NCI-H2107 treated with DMSO at 0.1 percent for 48 hours (cell line): ENCODE data around the gene DEDD.

Experiments
- DNase-seq: peaks from one replicate; lab custom pipeline; 2025; ENCODE audit not compliant: unreplicated experiment; lab: John Stamatoyannopoulos, UW

DEDD gene

DNA sequence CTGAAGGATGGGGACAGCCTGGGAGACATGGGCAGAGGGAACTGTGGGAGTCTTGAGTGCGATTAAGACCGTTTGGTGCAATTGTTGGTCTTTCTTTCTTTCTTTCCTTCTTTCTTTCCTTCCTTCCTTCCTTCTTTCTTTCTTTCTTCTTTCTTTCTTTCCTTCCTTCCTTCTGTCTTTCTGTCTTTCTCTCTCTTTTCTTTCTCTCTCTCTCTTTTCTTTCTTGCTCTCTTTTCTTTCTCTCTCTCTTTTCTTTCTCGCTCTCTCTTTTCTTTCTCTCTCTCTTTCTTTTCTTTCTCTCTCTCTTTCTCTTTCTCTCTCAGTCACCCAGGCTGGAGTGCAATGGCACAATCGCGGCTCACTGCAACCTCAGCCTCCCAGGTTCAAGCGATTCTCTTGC lies 37.2 kb downstream of the DEDD start:
- no peak for DNase-seq

DNA sequence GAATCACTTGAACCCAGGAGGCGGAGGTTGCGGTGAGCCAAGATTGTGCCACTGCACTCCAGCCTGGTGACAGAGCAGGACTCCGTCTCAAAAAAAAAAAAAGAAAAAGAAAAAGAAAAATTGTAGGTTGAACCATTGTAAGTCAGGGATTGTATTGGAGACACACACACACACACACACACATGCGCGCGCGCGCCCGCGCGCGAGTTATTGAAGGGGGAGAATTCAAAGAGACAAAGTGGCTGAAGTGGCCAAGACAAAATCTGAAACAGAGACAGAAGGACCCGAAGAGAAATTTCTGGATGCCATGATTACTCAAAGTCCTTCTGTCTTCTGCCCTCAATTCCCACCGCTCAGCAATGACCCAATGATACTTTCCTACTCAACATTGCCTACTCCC lies 38.0 kb downstream of the DEDD start:
- no peak for DNase-seq

DNA sequence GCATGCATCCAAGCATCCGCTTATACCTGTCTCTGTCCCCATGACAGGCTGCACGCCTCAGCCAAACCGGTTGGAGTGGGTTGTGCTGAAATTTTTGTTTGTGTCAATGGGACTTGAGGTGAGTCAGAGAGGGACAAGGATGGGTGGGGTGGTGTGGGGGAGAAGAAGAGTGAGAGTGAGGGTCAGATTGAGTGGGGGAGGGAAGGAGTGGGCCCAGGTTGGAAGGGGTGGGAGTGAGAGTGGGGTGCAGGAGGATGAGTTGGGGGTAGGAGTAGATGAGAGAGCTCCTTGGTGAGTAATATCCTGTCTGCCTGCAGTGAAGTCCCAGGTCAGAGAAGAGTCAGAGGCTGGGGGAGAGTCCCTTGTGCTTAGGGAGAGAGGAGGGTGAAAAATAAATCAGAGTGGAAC lies 39.8 kb downstream of the DEDD start:
- no peak for DNase-seq

DNA sequence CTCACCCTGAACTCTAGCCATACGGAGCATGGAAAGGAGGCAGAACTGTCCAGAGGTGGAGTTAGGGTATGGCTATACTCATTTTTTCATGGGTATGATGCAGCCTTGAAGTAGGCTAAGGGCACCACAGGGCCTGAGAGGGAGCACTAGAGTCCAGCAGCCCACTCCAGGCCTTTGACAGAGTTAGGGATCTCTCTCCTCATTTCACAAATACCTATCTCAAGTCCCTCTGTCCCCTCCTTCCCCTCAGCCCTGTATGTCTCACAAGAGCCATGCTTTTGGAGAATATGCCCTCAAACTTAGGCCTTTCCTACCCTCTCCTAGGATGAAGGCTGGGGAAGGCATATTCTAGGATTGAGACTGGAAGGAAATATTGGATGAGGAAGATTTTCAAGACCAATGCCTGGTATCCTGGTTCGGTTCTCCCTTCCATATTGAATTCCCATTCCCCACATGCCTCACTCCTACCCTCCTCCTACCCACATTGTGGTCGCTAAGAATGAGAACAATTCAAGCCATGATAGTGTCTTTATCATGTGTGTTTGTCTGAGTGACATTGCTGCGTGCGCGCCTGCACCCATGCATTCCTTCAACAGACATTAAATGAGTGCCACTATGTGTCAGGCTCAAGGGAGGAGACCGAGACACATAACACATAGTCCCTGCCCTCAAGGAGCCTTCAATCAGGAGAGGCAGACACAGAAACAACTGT lies 40.5 kb downstream of the DEDD start:
- DNase-seq, result no peak

DNA sequence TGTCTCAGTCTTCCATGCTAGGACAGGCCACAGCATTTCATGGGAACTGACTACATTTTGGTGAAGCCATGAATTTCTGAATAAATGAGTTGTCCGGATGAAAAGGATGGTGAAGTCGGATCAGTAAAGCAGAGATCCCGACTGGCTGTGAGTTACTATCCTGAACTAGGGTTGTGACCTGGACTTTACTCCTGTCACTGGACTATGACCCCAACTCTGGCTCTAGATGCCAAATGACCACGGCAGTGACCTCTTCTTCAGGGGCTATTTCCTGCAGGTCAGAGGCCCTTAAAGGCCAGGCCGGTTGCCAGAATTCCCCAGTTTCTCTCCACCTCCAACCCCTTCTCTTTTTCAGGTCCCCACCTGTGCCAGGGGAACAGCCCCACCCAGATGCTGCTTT lies 41.4 kb downstream of the DEDD start:
- no peak for DNase-seq

DNA sequence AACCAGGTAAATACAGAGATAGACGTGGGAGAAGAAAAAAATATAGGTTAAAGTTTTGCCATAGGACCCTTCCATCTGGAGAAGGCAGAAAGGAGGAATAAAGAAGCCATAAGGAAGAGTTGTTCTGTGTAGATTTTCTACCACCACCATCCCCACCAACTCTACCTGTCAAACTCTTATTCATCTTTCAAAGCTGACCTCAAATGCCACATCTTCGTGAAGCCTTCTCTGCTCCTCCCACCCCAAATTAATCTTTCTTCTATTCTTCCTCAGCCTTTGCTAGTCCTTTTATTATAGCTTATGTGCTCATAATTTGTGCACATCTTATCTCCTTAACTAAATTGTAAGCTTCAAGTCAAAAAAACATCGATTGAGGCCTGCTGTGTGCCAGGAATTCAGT lies 41.9 kb downstream of the DEDD start:
- no peak for DNase-seq

DNA sequence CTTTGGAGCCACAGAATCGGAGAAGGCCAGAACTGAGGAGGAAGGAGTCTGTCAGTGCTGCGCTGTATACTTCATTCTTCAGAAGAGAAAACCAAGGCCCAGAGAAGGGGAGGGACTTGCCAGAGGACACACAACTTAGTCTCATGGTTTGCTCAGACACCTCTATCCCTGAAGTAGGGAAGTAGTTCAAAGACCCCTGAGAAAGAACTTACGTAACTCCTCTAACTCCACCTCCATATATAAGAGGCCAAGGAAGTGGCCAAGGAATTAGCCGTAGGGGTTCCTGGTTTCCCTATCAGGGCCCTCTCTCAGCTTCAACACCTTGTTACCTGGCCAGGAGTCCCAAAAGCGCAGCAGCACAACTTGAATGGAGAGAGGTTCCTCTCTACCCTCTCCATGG lies 42.5 kb downstream of the DEDD start:
- DNase-seq, result no peak

DNA sequence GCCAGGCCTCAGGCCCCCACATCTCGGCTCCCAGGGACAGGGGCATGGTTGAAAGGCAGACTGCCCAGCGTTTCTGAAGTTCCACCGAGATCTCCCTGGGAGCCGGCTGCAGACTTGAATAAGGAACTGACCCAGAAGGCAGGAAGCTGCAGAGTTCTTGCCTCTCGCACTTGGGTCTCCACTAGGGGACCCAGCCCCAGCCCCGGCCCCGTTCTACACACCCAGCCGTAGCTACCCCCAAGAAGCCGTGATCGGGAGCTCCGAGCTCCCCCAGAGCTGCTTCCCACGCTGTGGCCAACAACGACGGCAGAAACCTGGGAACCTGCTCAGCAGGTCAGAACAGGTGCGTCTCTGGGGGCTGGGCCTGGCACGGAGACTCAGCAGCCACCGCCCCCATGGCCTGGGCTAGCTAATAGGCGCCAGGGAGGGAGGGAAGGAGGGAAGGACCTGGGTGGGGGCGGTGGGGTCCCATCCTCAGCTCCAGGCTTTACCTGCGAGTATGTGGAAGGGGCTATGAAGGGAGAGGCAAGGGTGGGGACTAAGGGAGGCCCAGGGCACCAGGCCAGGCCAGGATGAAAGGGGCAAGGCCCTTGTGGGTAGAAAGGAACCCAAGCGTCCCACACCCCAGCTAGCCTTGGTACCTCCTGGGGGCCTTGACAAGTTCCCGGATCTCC lies 43.1 kb downstream of the DEDD start, which contains the start of gene NECTIN4:
TSS of gene NECTIN4 (minus strand) at position 308 of the 674 bp plus-strand sequence. CDS start at position 46, 262 bp downstream.
- no peak for DNase-seq

DNA sequence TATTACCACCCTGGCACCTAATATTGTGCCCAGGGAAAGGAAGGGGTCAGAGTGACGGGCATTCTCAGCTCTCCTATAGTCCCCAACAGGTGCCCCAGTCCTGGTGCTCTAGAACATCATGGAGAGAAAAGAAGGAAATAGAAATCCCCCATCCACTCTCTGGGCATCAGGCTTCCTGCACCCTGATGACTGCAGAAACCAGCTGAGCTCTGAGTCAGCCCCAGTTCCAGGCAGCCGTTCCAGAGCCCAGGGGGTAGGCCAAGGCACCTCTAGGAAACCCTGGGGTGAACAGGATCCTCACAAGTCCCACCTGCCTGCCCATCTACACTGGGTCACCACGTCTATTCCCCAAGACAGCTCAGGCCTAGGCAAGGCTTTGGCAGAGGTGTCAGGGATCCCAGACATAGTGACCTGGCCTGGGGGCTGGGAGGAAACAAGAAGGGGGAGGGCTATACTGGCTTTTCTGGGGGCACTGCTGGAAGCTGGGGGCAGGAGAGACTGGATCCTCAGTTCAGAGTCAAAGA lies 43.8 kb downstream of the DEDD start:
- DNase-seq, result no peak

DNA sequence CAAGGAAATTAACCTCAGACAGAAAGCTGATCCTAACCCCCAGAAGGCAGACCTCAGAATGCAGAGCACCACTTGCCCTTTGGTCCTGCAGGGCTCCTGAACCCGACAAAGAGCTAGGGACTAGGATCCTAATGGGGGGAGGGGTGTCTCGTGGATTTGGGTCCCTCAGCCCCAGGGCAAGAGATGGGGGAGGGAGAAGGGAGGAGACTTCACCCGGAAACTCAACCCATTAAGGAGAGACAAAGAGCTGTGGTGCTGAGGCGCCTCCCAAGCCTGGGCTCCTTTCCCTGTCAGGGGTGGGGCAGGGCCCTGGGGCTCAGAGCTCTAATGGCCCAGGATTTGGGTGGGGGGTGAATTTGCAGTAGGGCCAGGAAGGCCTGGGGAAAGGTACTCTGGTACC lies 46.0 kb downstream of the DEDD start:
- DNase-seq, result no peak

DNA sequence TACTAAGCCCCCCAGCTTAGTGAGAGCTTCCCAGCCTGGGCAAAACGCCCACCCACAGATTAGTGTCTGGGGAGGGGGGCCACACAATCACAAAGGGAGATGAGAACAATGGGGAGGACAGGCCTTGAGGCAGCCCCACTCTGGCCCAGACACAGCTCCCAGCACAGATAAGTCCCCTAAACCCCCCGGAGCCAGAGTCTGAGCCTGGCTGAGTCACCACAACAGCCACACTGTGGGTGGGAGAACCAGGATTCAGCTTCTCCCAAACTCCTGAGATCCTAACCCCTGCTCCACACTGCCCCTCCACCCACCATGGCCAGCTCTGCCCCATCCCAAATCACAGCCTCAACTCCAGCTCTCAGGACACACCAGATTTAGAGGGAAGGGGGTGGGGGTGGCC lies 47.3 kb downstream of the DEDD start:
- no peak for DNase-seq

DNA sequence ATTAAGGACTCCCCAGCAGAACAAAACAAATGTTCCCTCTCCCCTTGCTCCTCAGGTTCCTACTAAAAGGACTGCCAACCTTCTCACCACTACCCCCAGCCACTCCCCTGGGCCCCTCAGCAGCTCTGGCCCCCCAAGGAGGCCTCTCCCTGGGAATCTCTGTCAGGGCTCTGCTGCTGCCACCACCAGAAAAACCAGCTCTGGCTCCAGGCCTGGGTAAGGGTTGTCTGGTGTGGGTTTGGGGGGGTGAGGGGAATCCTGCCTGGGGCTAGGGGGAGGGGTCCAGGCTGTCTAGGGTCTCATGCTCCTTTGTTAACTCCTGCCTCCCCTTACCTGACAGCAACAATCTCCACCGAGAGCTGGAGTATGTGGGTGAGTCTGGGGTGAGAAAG lies 47.9 kb downstream of the DEDD start:
- no peak for DNase-seq

DNA sequence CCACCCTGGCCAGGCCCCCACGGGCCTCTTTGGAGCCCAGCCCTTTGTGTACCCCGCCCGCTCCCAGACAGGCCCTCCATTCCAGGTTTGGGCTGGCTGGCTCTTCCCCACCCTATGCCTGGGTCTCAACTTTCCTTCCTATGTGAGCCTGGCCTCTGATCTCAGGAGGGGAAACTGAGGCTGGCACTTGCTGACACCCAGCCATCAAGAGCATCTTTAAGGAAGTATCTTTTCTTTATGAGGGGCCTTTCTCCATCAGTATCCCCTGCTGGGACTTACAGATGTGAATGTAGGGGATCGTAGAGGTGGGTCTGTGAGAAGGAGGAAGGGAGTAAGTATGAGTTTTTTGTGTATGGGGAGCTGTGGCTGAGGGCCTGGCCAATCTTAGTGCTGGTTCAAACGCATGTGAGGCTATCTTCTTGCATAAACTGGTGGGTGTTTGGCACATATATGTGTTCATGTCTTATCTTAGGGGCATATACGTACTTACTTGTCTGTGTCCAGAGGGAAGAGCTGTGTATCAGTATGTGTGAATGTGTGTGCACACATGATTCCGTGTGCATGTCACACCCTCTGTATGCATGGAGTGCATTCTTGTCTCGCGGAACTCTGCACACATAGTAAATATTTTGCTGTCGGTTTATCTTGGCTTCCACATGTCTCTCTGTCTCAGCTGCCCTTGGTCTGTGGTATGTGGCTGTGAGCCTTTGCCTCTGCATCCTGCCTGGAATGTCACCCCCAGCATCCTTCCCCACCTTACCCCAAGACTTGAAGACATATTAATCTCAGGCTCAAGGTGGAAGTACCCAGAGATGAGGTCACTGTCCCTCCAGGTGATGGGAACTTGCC lies 48.5 kb downstream of the DEDD start:
- no peak for DNase-seq

DNA sequence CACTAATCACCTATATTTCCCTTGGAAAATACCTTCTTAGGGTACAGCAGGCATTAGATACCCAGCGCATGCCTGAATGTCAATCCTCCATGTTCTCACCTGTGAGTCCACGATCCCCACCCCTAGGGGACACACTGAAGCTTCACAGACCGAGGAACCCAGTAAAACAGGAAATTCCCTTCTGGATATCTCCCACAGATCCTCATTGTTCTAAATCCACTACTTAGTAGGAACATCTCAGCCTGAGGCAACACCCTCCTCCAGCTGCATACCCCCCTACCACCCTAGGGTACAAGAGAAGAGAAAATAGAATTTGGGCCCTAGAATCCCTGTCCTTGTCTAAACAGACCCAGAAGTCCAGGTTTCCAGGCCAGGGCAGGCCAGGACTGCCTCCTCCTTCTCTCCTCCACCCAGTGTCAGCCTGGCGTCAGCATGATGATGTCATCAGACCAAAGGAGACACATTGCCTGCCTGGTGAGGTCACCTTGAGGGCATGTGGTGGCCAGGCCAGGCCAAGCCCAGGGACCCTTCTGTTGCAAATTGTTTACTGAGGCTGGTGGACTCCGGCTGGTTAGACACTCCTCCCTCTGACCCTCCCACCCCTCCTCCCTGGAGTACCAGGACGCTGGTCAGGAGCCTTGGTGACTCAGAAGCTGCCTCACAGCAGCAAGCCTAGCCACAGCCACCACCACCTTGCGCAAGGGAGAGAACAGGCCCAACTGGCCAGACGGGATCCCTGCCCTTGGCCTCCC lies 49.3 kb downstream of the DEDD start:
- DNase-seq, result no peak

DNA sequence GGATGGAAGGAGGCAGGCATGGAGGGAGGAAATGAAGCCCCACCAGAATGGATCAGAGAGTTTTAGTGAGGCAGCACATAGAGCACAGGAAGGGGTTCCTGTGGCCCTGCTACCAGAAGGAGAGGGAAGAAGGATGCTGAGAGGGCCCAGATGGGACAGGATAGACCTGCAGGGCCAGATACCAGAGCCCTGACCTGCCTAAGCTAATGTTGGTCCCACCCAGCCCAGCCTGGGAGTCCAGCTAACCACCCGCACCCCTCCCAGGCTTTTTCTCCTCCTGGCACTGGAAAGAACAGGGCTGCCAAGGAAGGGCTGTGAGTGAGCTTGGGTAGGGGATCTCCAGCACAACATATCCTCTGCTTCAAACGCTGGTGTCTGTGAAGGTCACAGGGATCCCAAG lies 50.0 kb downstream of the DEDD start:
- DNase-seq, result no peak

DNA sequence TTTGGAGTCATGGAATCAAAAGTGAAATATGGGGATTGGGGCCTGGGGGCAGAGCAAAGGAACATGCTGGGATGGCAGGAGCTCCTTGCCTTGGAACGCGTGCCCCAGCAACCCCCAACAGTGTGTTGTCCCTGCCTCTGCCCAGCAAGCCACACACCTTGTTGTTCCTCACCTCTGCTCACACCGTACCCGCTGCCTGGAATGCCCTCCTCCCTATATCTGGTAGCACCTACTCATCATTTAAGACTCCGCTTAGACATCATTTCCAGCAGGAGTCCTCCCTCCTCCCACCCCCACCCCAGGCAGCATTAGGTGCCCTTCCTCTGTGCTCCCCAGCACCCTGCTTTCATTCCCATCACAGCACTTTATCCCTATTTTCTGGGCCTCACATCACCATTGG lies 50.9 kb downstream of the DEDD start:
- DNase-seq, result no peak

DNA sequence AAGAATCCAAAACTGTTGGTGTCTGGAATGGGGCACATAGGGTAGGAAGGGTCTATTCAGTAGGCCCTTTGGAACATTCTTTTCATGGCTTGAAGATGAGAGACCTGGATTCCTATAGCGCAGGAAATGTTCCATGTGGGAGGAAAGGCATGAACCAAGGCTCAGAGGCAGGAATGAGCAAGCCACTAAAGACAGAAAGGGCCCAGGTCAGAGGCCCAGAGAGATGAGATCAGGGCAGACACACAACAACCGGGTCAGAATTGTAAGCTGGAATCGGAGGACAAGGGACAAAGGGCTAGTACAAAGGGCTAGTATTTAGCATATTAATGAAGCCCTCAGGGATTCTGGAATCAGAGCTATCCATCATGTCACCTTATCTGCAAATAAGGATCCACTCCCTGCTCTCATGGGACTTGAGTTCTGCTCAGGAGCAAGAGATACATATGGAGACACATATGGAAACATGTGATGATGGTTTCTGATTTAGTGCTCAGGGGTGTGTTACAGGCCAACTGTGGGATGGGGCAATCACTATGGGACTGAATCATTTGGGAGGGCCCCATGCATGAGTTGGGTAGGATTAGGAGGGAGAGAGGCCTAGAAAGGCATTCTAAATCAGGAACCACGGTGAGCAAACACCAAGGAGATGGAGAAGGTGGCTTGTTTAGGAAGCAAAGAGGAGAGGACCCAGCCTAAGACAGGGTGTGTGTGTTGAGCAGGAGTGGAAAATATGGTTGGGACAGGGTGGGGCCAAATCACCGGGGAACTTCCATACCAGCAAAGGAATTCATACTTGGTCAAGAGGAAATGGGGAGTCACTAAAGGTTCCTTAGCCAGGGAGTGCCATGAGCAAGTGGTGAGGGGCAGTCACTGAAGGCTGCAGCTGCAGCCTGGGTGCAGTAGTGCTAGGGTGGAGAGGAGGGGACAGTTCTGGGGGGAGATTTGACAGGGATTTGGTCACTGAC lies 51.7 kb downstream of the DEDD start:
- DNase-seq, result no peak

DNA sequence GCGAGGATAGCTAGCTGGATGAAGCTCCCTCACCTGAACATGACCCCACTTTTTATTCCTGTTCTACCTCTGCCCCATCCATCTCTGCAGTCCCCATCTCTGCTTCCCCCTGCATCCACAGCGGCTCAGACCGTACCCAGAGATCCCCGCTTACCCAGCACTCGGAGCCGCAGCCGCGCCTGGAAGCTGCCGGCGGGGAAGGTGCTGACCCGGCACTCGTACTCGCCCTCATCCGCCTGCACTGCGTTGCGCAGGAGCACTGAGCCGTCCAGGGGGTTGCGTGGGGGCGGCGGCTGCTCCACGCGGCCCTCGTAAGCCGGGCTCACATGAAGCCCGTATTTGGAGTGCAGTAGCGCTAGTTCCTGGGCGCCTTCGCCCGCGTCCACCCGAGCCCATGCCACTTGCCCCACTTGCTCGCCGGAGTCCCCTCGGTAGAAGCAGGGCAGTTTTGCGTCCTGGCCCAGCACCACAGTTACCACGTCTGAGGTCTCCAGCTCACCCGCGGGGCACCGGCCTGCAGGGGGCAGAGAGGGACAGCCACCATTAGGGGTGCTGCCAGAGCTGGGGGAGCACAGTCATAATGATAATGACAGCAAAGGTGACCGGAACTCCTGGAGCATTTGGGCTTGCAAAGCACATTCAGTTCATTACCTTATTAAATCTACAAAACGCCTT lies 52.9 kb downstream of the DEDD start:
- no peak for DNase-seq

DNA sequence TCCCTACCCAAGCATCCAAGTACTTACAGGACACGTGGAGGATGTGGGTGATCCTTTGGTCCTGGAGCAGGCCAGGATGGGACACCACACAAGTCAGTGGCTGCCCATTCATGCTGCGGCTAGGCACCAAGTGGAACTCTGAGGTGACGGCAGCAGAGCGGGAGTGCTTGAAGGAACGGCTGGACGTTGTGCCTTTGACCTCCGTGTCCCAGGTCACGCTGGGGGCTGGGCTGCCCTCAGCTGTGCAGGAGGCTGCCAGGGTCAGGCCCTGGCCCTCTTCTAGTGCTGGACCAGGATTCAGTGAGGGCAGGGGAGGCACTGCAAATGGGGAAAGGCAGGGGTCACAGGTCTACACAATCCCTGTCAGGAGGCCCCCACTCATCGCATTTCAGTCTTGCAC lies 55.0 kb downstream of the DEDD start:
- no peak for DNase-seq
